GM13976 (cell line): Measurements from ENCODE around the gene BSG.

Experiments used
- DNase-seq: peaks from one replicate; pipeline ENCODE4 v3.0.0; 2012; ENCODE audit warnings: low spot score
- in situ Hi-C: fragments of 300-500 bp; cut with MboI; formaldehyde crosslinking; loops from one replicate; pipeline ENCODE4 v1.12.0; 2022; ENCODE audit warnings: low sequenced_read_pairs, mixed read lengths, inconsistent platforms; ENCODE audit not compliant: unreplicated experiment
- TF ChIP-seq, protein P1 (sequence below): IDR thresholded peaks from 2 replicates; pipeline ENCODE4 v1.5.1; 2012; ENCODE audit warnings: borderline replicate concordance, mild to moderate bottlenecking; ENCODE audit not compliant: insufficient read depth; ENCODE audit errors: extremely low read depth, missing control alignments, control extremely low read depth

BSG gene

DNA sequence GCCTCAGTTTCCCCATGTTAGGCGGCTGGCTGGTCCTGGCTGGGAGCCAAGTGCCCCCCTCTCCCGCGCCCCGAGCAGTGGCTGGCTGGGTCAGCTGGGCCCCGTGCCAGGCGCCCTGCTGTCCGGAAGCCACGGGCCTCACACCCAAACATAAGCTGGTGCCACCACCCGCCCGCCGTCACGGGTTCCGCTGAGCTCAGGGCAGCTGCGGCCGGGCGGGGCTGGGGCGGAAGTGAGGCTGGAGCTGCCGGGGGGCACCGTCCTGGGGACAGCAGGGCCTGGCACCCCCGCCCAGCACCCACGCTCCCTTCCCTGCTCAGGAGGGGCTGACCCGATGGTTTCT is 36.6 kb downstream of the BSG start:
- DNase-seq, result no peak
- in situ Hi-C loops, result no loop called here
- TF ChIP-seq, protein P1, sequence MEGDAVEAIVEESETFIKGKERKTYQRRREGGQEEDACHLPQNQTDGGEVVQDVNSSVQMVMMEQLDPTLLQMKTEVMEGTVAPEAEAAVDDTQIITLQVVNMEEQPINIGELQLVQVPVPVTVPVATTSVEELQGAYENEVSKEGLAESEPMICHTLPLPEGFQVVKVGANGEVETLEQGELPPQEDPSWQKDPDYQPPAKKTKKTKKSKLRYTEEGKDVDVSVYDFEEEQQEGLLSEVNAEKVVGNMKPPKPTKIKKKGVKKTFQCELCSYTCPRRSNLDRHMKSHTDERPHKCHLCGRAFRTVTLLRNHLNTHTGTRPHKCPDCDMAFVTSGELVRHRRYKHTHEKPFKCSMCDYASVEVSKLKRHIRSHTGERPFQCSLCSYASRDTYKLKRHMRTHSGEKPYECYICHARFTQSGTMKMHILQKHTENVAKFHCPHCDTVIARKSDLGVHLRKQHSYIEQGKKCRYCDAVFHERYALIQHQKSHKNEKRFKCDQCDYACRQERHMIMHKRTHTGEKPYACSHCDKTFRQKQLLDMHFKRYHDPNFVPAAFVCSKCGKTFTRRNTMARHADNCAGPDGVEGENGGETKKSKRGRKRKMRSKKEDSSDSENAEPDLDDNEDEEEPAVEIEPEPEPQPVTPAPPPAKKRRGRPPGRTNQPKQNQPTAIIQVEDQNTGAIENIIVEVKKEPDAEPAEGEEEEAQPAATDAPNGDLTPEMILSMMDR, result no peak

DNA sequence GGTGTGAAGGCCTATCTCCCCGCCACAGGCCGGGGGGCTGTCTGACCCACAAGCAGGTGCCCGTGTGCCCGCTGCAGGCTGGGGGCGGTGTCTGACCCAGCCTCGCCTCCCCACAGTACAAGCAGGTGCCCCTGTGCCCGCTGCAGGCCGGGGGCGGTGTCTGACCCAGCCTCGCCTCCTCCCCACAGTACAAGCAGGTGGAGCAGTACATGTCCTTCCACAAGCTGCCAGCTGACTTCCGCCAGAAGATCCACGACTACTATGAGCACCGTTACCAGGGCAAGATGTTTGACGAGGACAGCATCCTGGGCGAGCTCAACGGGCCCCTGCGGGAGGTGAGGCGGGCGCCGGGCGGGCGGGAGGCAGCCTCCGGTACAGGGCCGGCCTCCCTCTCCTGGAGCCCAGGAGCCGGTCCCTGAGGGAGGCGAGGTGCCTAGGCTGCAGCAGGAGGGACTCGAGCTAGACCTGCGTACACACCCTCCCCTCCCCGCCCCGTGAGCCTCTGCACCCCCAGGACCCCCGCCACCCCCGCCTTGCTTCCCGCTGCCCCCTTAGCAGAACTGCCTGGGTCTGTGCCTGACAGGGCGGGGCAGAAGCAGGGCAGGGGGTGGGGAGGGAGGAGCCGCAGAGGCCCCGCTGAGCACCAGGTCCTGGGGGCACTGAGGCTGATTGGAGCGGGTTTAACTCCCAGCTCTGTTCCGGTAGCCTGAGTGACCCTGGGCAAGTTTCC is 37.8 kb downstream of the BSG start:
- in situ Hi-C loops, result no loop called here
- DNase-seq, result no peak
- TF ChIP-seq, protein P1, result no peak

DNA sequence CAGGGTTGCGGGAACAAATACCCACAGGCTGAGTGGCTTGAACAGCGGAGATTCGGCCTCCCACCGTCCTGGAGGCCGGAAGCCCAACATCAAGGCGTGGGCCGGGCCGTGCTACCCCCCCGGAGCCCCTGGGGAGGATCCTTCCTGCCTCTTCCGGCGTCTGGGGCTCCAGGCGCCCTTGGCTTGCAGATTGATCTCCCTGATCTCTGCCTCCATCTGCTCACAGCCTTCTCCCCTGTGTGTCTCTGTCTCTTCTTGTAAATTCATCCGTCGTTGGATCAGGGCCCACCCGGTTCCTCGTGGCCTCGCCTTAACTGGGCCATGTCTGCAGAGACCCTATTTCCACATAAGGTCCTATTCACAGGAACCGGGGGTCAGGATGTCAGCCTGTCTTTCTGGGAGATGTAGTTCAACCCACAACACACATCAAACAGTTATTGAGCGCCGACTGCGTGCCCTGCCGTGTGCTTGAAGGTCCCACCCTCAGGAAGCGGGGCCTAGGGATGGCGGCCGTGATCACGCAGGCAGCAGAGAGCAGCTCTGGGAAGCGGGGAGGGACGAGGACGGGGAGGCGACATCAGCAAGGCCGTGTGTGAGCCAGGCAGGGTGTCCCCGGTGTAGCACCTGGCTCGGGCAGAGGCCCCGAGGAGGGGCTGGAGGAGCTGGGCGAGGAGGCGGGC is 38.5 kb downstream of the BSG start:
- TF ChIP-seq, protein P1, result no peak
- peak; percentile 83 for DNase-seq
- in situ Hi-C loops, result no loop called here

DNA sequence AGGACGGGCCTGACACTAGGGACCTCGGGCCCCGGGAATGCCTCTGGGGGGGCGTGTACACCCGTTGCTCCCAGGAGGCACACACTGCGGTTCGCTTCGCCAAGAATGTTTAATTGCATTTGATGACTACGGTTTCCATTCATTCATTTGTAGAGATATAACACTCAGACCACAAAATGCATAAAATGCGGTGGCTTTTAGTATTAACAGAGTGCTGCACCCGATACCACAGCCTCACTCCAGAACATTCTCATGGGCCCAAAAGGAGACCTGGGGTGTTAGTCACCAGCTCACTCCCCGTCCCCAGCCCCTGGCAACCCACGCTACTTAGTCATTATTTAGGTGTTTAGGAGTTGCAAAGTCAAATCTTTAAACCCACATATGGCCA is 39.1 kb downstream of the BSG start:
- no peak for DNase-seq
- TF ChIP-seq, protein P1, result no peak
- in situ Hi-C loops, result no loop called here

DNA sequence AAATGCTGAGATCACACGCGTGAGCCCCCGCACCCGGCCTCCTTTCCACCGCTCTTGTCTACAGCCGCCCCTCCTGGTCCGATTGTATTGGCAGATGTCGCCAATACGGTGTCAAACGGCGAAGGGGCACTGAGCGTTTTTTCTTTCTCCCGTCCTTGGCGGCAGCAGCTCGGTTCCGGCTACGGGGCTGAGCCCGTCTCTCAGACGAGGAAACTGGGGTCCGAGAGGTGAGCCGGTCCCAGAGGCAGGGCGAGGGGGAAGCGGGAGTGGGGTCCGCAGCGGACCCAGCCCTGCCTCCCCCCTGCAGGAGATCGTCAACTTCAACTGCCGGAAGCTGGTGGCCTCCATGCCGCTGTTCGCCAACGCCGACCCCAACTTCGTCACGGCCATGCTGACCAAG is 40.5 kb downstream of the BSG start:
- TF ChIP-seq, protein P1, result no peak
- no peak for DNase-seq
- in situ Hi-C loops, result no loop called here

DNA sequence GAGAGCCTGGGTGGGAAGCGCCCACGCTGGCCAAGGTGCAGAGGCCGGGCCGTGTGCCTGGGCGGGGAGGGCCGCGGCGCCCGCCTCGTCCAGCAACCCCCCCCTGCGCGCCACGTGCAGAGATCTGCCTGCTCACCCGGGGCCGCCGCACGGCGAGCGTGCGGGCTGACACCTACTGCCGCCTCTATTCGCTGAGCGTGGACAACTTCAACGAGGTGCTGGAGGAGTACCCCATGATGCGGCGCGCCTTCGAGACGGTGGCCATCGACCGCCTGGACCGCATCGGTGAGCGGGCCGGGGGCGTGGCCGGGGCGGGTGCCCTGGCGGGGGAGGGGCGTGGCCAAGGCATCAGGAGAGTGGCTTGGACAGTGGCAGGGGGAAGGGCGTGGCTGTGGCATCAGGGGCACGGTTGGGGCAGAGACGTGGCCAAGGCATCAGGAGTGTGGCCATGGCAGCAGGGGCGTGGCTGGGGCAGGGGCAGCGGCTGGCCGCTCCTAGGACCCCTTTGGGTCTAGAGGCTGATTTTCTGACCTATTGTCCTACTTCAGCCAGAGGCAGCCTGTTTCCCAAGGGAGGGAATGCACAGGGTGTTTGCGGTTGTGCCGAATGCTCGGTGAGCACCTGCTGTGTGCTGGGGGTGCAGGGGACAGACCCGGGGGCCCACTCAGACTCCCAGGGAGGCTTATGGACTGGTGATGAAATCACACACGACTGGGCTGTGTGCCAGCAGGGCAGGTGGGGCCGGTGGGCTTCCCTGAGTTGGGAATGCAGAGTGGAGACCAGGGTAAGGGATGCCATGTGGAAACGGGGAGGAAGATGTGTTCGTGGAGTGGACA is 41.6 kb downstream of the BSG start:
- in situ Hi-C loops, result no loop called here
- TF ChIP-seq, protein P1, result no peak
- DNase-seq, result no peak
